SK-N-MC (cell line): ENCODE results near the gene TSC2.
"Not testable (repeated sequence)": the region's sequence is repeated elsewhere in the genome, so short reads cannot be mapped to it uniquely, and the experiment has no call there.

ENCODE experiments used
- DNase-seq: peaks from one replicate; pipeline ENCODE4 v3.0.0-alpha.2; 2011; ENCODE audit warnings: low read depth, low spot score
- H3K27ac ChIP-seq: fragments of 200-600 bp; sonication (generic); 2 replicates; pipeline ENCODE4 v1.5.1; 2016; ENCODE audit warnings: mixed run types
- H3K36me3 ChIP-seq: fragments of 200-600 bp; sonication (generic); 2 replicates; pipeline ENCODE4 v1.6.1; 2017; ENCODE audit warnings: antibody characterized with exemption, low read length, mixed read lengths; ENCODE audit not compliant: insufficient read depth
- H3K4me3 ChIP-seq: fragments of 200-600 bp; sonication (generic); 2 replicates; pipeline ENCODE4 v1.5.1; 2016
- H3K9ac ChIP-seq: fragments of 200-600 bp; sonication (generic); 2 replicates; pipeline ENCODE4 v1.8.0; 2017; ENCODE audit warnings: mixed run types, mixed read lengths; ENCODE audit not compliant: insufficient read length
- H3K9me3 ChIP-seq: fragments of 200-600 bp; sonication (generic); 2 replicates; pipeline ENCODE4 v1.6.1; 2017; ENCODE audit warnings: low read depth, mild to moderate bottlenecking, antibody characterized with exemption, low read length, moderate library complexity, mixed read lengths
- EZH2 ChIP-seq: fragments of 200-600 bp; sonication (generic); IDR thresholded peaks from one replicate; pipeline ENCODE4 v1.6.1; 2017; ENCODE audit warnings: antibody characterized with exemption
- FOXP2 ChIP-seq: optimal IDR thresholded peaks from 2 replicates; pipeline ENCODE3; 2011; ENCODE audit warnings: mild to moderate bottlenecking, moderate library complexity; ENCODE audit not compliant: insufficient read depth; ENCODE audit errors: extremely low read length, control extremely low read depth
- POLR2AphosphoS5 ChIP-seq: IDR thresholded peaks from 2 replicates; pipeline ENCODE4 v1.6.1; 2012; ENCODE audit warnings: mild to moderate bottlenecking, low read depth, low read length, borderline replicate concordance

The TSC2 gene

DNA sequence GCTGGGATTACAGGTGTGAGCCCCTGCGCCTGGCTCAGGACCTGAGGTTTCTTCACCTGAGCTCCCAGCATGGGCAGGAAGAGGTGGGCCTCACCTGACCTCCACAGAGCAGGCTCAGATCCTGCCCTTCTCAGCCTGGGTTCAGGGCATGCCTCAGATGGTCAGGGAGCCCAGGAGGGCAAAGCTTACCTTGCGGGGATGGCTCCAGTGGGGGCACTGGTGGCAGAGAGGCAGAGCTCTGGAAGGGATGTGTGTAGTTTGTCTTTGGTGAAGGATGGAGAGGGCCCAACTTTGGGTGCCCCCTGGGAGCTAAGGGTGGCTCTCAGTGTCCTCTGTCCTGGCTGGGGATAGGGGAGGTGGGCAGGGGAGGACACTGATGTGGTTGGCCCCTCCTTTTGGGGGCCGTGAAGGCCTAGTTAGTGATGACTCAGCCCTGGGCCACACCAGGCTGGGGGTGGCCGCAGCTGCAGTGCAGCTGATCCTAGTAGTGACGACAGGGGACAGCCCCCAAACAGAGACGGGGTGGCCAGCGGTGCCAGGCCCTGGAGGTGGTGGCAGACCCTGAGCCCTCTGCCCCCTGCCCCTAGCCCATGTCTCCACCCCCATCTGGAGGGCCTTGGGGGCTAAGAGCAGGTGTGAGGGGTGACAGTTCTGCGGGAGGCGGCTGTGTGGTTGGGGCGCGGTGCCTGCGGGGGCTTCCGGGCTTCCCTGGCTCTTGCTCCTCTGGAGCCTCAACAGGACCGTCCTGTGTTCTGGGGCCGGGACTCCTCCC lies 15.3 kb upstream of the TSC2 start:
- no peak for DNase-seq
- Histone ChIP-seq H3K9ac (no peak overlapping the region), H3K36me3 (peaks cover 3% of the 10 kb centered on the region; the same call in 1 of the 2 replicates), H3K4me3 (no peak overlapping the region), H3K9me3 (no peaks in the 10 kb centered on the region), H3K27ac (0 out of 2 replicates have a peak overlapping the region, but pooled peaks have one; percentile 42)
- no peak for TF ChIP-seq POLR2AphosphoS5

DNA sequence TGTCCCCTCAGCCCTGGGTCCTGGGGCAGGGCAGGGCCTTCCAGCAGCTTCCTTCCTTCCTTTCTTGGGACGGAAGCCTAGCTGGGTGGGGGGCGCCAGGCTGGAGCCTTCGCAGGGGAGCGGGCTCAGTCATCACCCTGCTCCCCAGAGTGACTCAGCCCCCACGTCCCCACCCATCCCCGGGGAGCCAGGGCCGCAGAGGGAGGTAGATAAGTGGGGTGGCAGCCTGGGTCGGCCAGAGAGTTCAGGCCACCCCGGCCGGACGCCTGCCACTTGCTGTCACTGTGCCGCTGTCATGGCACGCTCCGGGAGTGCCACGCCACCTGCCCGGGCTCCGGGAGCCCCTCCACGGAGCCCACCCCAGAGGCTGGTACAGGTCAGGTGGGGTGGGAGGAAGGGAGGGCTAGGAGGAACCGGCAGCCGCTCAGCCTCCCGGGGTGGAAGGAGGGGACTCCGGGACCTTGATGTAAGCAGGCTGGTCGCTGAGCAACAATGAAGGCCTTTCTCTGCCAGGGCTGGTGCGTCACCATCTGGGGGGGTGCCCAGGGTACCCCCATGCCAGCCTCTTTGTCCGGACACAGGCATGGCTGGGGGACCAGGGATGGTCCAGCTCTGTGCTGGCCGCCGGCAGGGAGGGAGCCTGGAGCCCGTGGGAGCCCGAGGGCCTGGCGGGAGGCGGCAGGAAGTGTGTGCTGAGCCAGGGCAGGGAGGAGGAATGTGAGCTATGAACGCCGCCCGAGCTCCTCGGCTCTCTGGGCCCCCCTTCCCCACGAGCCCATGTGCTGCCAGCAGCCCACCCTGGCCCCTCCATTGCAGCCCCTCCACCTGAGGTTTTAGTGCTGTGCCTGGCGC lies 14.5 kb upstream of the TSC2 start:
- no peak overlapping the region for H3K4me3 ChIP-seq
- no peak for TF ChIP-seq FOXP2
- no peak for TF ChIP-seq POLR2AphosphoS5
- TF ChIP-seq EZH2 = no peak
- DNase-seq = no peak

GRCh38 chr16:2033909-2034695 lies 13.7 kb upstream of the TSC2 start:
- H3K9me3 ChIP-seq, DNase-seq, H3K36me3 ChIP-seq, H3K4me3 ChIP-seq: not testable (repeated sequence)
- H3K27ac ChIP-seq = peak overlapping the region; percentile 80
- H3K9ac ChIP-seq = peak overlapping the region; percentile 59

More for the DNA sequence above, 14.5 kb upstream of the TSC2 start:
- Histone ChIP-seq H3K36me3 (peaks cover 3% of the 10 kb centered on the region; the same call in 1 of the 2 replicates), H3K27ac (peak overlapping the region; percentile 80), H3K9ac (peak overlapping the region; percentile 59), H3K9me3 (no peaks in the 10 kb centered on the region)

DNA sequence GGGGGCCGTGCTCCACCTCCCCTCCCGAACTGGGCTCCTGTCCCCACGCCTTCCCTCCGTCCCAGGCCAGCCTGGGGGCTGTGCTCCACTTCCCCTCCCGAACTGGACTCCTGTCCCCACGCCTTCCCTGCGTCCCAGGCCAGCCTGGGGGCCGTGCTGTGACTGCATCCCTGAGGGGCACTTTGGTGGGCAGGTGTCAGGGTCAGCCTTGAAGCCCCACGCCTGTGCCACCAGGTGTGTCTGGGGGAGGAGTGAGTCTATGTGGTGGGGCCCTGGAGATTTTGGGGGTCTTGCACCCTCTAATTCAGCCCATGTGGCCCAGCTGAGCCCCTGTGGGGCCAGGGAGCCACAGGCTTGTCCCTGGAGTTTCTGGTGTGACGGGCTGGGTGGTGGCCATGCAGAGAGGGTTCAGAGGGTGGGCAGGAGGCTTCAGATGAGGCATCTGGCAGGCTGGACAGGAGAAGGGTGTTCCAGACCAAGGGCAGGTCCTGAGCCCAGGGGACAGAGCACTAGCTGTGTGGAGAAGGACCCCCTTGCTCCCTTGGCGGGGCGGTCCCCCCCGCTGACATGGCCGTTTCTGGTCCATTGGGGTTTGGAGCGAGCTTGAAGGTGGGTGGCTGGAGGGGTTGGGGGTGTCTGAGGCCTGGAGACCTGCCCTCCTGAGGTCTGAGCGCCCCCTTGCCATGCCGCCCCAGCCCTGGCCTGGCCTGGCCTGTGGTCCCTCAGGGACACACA lies 12.9 kb upstream of the TSC2 start:
- H3K4me3 ChIP-seq = no peak overlapping the region
- no peak for TF ChIP-seq POLR2AphosphoS5
- TF ChIP-seq EZH2 = no peak
- TF ChIP-seq FOXP2 = no peak
- DNase-seq = no peak
- H3K9ac ChIP-seq = no peak overlapping the region
- no peaks in the 10 kb centered on the region for H3K9me3 ChIP-seq
- peaks cover 3% of the 10 kb centered on the region; the same call in 1 of the 2 replicates for H3K36me3 ChIP-seq
- H3K27ac ChIP-seq = peak overlapping the region; percentile 99

DNA sequence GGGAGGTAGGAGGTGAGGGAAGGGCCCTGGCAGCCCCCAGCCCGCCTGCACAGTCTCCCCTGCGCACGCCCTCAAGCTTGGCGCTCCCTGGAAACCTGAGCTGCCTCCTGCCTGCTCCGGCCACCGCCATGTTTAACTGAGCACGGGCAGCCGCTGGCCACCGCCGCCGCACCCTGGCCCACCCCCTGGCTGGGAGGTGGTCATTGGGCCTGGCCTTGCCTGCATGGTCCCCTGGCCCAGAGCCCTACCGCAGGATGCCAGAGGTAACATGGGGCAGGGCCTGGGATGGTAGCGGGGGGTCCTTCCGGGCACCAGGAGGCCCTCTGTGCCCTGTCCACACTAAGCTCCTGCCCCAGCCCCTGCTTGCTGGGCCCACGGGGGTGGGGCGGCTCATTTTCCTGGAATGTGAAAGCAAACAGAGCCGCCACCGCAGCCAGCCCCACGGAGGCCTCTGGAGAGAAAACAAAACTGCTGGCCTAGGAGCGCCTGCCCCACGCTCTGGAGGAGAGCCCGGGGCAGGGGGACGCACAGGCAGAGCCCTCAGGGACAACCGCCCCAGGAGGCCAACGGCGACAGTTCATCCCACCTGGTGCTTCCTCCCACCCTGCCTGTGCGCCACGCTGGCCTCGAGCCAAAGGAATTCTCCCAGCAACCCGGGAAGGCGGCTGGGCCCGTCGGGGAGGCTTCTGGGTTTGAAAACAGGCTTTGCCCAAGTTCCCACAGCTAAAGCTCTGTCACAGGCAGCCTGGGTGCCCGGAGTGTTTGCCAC lies 12.2 kb upstream of the TSC2 start:
- peak overlapping the region; percentile 64 for H3K9ac ChIP-seq
- no peak for DNase-seq
- H3K27ac ChIP-seq = peak overlapping the region; percentile 99
- H3K36me3 ChIP-seq = peaks cover 3% of the 10 kb centered on the region; the same call in 1 of the 2 replicates
- peak overlapping the region; percentile 47 for H3K4me3 ChIP-seq
- TF ChIP-seq POLR2AphosphoS5 (no peak), EZH2 (no peak), FOXP2 (no peak)
- no peaks in the 10 kb centered on the region for H3K9me3 ChIP-seq

DNA sequence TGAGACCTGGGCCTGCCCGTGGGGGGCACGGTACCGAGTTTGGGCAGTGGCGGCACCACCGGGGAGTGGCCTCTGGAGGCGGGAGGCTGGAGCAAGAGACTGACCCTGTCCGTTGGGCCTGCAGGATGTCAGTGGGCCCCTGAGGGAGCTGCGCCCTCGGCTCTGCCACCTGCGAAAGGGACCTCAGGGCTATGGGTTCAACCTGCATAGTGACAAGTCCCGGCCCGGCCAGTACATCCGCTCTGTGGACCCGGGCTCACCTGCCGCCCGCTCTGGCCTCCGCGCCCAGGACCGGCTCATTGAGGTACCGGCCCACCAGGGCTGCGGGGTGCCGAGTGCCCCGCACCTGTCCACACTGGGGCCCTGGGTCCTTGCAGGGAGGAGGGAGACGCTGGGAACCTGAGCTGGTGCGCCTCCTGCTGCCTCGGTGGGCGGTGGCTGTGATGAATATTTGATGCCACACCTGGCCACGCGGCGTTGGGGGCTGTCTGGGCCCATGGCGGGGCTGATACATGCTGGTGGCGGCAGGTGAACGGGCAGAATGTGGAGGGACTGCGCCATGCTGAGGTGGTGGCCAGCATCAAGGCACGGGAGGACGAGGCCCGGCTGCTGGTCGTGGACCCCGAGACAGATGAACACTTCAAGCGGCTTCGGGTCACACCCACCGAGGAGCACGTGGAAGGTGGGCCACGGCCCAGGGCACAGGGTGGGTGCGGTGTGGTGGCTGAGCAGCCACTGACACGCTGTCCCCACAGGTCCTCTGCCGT lies 11.4 kb upstream of the TSC2 start:
- peak overlapping the region; percentile 47 for H3K4me3 ChIP-seq
- no peaks in the 10 kb centered on the region for H3K9me3 ChIP-seq
- TF ChIP-seq POLR2AphosphoS5 (no peak), FOXP2 (no peak), EZH2 (no peak)
- H3K9ac ChIP-seq = peak overlapping the region; percentile 64
- no peak for DNase-seq
- peak overlapping the region; percentile 99 for H3K27ac ChIP-seq
- peaks cover 3% of the 10 kb centered on the region; the same call in 1 of the 2 replicates for H3K36me3 ChIP-seq

DNA sequence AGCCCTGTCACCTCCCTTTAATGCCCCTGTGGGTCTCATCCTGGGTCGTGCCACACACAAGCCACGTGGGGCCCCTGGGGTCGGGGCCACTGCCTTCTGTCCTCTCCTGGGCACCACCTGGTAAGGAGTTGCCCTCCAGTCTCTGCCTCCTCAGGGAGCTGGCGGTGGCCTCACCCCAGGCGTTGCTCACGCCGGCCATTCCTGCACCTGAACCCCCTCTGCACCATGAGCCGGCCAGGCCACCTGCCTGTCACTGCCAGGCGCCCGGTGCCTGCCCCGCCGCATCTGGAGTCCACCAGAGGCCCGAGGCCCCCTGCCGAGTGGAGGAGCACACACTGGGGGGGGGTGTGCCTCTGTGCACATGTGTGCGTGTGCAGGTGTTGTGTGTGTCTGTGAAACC lies 10.7 kb upstream of the TSC2 start:
- Histone ChIP-seq H3K9me3 (no peaks in the 10 kb centered on the region), H3K27ac (peak overlapping the region; percentile 99), H3K9ac (peak overlapping the region; percentile 89), H3K36me3 (peaks cover 3% of the 10 kb centered on the region; the same call in 1 of the 2 replicates), H3K4me3 (peak overlapping the region; percentile 71; the same call in 1 of the 2 replicates)
- DNase-seq = no peak
- TF ChIP-seq FOXP2 (no peak), EZH2 (no peak), POLR2AphosphoS5 (no peak)
